Measurements from ENCODE around the gene RBX1.

Gene RBX1

DNA sequence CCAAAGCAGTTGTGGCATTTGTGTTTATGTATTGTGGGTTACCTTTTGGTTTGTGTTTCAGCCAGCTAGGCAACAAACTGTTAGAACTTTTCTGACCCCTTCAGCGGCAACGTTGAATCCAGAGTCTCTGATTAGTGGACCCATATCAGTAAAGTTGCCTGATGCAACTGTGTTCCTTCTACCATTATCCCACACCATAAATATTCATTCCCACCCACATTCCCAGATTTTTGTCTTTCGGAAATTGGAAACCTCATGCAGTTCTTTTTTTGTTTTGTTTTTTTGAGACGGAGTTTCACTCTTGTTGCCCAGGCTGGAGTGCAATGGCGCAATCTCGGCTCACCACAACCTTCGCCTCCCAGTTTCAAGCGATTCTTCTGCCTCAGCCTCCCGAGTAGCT lies 30.7 kb upstream of the RBX1 start:
- Histone ChIP-seq H3K27ac (no peak overlapping the region), H3K27me3 (no peaks in the 10 kb centered on the region), H3K36me3 (peaks cover 13% of the 10 kb centered on the region), H3K9me3 (no peaks in the 10 kb centered on the region), H3K4me3 (ENCODE audit: low read depth in 1 of 2, low read length in 1 of 2) (no peak overlapping the region), H3K4me1 (ENCODE audit: control insufficient read depth in 1 of 2, insufficient read depth in 1 of 2, low read depth in 1 of 2, low read length in 1 of 2) (peaks cover 3 to 4% of the 10 kb centered on the region in 2 experiments)
- TF ChIP-seq, protein P1, sequence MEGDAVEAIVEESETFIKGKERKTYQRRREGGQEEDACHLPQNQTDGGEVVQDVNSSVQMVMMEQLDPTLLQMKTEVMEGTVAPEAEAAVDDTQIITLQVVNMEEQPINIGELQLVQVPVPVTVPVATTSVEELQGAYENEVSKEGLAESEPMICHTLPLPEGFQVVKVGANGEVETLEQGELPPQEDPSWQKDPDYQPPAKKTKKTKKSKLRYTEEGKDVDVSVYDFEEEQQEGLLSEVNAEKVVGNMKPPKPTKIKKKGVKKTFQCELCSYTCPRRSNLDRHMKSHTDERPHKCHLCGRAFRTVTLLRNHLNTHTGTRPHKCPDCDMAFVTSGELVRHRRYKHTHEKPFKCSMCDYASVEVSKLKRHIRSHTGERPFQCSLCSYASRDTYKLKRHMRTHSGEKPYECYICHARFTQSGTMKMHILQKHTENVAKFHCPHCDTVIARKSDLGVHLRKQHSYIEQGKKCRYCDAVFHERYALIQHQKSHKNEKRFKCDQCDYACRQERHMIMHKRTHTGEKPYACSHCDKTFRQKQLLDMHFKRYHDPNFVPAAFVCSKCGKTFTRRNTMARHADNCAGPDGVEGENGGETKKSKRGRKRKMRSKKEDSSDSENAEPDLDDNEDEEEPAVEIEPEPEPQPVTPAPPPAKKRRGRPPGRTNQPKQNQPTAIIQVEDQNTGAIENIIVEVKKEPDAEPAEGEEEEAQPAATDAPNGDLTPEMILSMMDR (IDR thresholded peaks at IDR 0.05), result no peak

DNA sequence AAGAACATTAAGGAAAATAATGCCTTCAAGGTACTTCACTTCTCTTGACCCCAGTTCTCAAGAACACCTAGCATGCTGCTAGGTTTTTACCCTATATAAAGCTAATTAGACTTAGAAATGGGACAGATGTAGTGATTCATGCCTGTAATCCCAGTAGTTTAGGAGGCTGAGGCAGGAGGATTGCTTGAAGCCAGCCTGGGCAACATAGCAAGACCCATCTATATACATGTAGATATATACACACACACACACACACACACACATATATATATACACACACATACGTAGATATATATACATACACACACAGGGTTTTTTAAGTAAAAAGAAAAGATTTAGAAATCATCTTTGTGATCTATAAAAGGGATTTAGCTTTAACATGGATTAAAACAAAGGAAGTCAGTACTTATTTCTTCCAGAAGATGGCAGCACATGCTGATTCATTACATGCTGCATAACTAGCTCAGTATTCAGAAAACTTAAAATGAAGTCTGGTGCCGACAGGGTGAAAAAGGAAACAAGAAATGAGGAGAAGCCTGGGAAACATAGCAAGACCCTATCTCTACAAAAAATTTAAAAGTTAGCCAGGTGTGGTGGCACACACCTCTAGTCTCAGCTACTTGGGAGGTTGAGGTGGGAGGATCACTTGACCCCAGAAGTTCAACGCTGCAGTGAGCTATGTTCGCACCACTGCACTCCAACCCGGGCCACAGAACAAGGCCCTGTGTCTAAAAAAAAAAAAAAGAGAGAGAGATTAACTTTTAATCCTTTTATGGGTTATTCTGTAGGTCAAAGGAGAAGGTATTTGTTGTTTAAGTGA lies 28.5 kb upstream of the RBX1 start:
- H3K36me3 ChIP-seq, result peaks cover 23% of the 10 kb centered on the region

DNA sequence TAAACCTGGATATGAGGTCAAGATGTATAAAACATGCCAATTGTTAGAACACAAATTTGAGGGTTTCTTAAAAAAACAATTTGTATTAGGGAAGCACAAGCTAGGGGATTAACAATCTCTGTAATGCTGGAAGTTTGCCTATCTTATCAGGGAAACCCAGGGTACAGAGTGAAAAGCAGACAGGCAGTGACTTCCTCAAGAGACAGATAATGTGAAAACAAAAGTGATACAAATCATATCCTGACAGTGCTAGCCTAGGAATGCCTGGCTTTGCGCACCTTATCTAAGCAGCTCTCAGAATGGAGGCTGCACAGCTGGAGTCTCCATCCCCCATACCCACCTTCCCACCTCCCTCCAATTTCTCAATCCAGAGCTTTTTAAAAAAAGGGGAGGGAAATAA lies 22.5 kb upstream of the RBX1 start:
- Histone ChIP-seq H3K27ac (no peak overlapping the region), H3K9me3 (no peaks in the 10 kb centered on the region), H3K27me3 (no peaks in the 10 kb centered on the region), H3K4me1 (ENCODE audit: control insufficient read depth in 1 of 2, insufficient read depth in 1 of 2, low read depth in 1 of 2, low read length in 1 of 2) (no peaks in the 10 kb centered on the region), H3K4me3 (ENCODE audit: low read depth in 1 of 2, low read length in 1 of 2) (no peak overlapping the region), H3K36me3 (peaks cover 23% of the 10 kb centered on the region)
- TF ChIP-seq, protein P1 (IDR thresholded peaks at IDR 0.05), result no peak

More for the DNA sequence above, 28.5 kb upstream of the RBX1 start:
- H3K4me1 ChIP-seq (ENCODE audit: control insufficient read depth in 1 of 2, insufficient read depth in 1 of 2, low read depth in 1 of 2, low read length in 1 of 2), result peaks cover 3 to 4% of the 10 kb centered on the region in 2 experiments
- no peak overlapping the region for H3K4me3 ChIP-seq (ENCODE audit: low read depth in 1 of 2, low read length in 1 of 2)
- TF ChIP-seq, protein P1 (IDR thresholded peaks at IDR 0.05), result peak; percentile 73
- H3K9me3 ChIP-seq, result no peaks in the 10 kb centered on the region
- no peaks in the 10 kb centered on the region for H3K27me3 ChIP-seq
- no peak overlapping the region for H3K27ac ChIP-seq

DNA sequence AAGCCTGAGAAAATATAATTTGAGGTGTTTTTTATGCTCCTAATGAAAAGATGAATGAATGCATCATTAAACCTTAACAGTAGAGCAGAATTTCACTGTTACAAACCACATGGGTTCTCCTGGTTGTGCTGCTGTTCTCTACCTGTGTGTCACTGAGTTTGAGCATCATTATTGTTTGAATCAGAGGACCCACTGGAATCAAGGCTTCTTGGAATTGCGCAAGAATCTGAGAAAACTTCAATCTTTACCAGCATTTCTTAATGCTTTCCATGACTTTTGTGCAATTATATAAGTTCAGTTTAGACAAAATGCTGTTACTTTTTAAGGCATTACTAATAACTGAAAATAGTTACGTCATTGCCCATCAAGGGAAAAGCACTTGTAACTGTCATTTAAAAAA lies 18.8 kb upstream of the RBX1 start:
- Histone ChIP-seq H3K4me3 (ENCODE audit: low read depth in 1 of 2, low read length in 1 of 2) (no peak overlapping the region), H3K9me3 (no peaks in the 10 kb centered on the region), H3K36me3 (no peaks in the 10 kb centered on the region), H3K27ac (no peak overlapping the region), H3K27me3 (no peaks in the 10 kb centered on the region), H3K4me1 (ENCODE audit: control insufficient read depth in 1 of 2, insufficient read depth in 1 of 2, low read depth in 1 of 2, low read length in 1 of 2) (no peaks in the 10 kb centered on the region)
- TF ChIP-seq, protein P1 (IDR thresholded peaks at IDR 0.05), result no peak

DNA sequence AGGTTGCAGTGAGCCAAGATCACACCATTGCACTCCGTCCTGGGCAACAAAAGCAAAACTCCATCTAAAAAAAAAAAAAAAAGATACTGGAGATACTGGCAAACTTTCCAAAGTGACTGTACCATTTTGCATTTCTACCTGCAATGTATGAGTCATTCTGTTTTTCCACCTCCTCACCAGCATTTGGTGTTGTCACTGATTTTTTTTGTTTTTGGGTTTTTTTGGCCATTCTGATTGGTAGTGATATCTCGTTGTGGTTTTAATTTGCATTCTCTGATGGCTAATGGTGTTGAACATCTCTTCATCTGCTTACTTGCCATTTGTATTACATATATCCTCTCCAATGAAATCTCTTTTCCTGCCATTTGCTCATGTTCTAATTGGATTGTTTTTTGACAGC lies 12.0 kb upstream of the RBX1 start:
- H3K4me1 ChIP-seq (ENCODE audit: control insufficient read depth in 1 of 2, insufficient read depth in 1 of 2, low read depth in 1 of 2, low read length in 1 of 2), result peaks cover 12 to 15% of the 10 kb centered on the region in 2 experiments
- no peaks in the 10 kb centered on the region for H3K9me3 ChIP-seq
- H3K27ac ChIP-seq, result no peak overlapping the region
- no peak overlapping the region for H3K4me3 ChIP-seq (ENCODE audit: low read depth in 1 of 2, low read length in 1 of 2)
- H3K36me3 ChIP-seq, result no peaks in the 10 kb centered on the region
- TF ChIP-seq, protein P1 (IDR thresholded peaks at IDR 0.05), result no peak
- no peaks in the 10 kb centered on the region for H3K27me3 ChIP-seq

Measured in neutrophil (primary cell).